Sigmoid colon (tissue), 4 donors: ENCODE data around the gene CYP27A1.

Source experiments
- EP300 ChIP-seq, 4 donors: sonication (generic); formaldehyde crosslinking; IDR thresholded peaks; one replicate each; pipeline ENCODE4 v1.6.1; 2017; ENCODE audit warnings: antibody characterized with exemption in 4 of 4
- POLR2A ChIP-seq, 2 donors: fragments of 450-650 bp; IDR thresholded peaks; one replicate each; pipeline ENCODE4 v1.6.1; 2016; ENCODE audit warnings: antibody characterized with exemption in 2 of 2, mild to moderate bottlenecking in 2 of 2, moderate library complexity in 2 of 2
- POLR2AphosphoS5 ChIP-seq, 4 donors: sonication (generic); formaldehyde crosslinking; IDR thresholded peaks; one replicate each; pipeline ENCODE4 v1.6.1; 2017; ENCODE audit warnings: antibody characterized with exemption in 4 of 4
- TF ChIP-seq, protein P1 (sequence below), 4 experiments: fragments of 450-650 bp in 3 of 4; fragments of 200-600 bp in 1 of 4; IDR thresholded peaks; one replicate each; pipeline ENCODE4 v1.5.1; 2016 to 2019; ENCODE audit warnings: antibody characterized with exemption in 4 of 4, mild to moderate bottlenecking in 3 of 4, moderate library complexity in 2 of 4

DNA sequence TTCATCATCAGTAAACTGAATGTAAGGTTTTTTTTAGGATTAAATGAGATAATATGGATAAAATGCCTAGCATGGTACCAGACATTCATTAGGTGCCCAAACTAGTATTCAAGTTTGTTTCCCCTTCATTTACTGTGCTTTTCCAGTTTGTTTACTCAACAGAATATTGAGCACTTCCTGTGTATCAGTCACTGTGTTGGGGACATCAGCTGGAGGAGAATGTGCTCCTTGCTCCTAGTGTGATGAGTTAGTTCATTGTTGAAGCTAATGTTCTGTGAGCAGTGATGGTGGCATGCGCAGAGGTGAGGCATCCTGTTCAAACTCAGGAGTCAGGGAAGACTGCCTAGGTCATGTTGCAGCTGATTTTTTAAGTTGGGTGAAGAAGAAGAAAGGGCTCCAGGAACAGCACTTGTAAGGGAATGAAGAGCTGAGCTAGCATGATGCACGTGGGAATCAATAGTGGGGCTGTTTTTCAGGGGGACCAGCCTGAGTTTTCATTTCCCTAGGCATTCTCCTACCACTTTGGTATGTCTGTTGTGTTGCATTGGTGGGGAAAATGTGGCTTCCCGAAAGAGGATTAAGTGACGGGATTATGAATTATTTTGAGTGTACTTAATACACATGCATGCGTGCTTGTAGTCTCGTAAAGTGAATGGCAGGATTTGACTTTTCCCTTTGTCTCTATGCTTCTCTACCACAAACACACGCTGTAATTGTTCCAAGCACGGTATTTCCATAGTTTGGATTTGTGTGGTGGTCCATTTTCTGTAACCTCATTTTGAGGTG is 47.6 kb upstream of the CYP27A1 start:
- TF ChIP-seq EP300 (IDR thresholded peaks at IDR 0.05) (no peak), POLR2A (IDR thresholded peaks at IDR 0.05) (no peak), POLR2AphosphoS5 (IDR thresholded peaks at IDR 0.05) (no peak)
- TF ChIP-seq, protein P1, sequence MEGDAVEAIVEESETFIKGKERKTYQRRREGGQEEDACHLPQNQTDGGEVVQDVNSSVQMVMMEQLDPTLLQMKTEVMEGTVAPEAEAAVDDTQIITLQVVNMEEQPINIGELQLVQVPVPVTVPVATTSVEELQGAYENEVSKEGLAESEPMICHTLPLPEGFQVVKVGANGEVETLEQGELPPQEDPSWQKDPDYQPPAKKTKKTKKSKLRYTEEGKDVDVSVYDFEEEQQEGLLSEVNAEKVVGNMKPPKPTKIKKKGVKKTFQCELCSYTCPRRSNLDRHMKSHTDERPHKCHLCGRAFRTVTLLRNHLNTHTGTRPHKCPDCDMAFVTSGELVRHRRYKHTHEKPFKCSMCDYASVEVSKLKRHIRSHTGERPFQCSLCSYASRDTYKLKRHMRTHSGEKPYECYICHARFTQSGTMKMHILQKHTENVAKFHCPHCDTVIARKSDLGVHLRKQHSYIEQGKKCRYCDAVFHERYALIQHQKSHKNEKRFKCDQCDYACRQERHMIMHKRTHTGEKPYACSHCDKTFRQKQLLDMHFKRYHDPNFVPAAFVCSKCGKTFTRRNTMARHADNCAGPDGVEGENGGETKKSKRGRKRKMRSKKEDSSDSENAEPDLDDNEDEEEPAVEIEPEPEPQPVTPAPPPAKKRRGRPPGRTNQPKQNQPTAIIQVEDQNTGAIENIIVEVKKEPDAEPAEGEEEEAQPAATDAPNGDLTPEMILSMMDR (IDR thresholded peaks at IDR 0.05): no peak
